ENCODE data around the gene PRKD1. TPM values are rescaled to one million over a fixed set of nuclear protein-coding genes. Genes with fewer than 3 reads are reported as not detected.
A peak's percentile ranks its signal among the peaks of the same experiment; 100 is the strongest.
"Not testable (repeated sequence)": the region's sequence is repeated elsewhere in the genome, so short reads cannot be mapped to it uniquely, and the experiment has no call there.

PRKD1 gene
- polyA plus RNA-seq, 4 donors: 23.3 to 34.4 (median 29.3) TPM

- DNase-seq (ENCODE audit: low read depth in 4 of 4, low spot score in 3 of 4): no peak
Measured at GRCh38 chr14:29905543-29905942, 22.1 kb downstream of the PRKD1 start.

GRCh38 chr14:29900609-29901350 lies 26.9 kb downstream of the PRKD1 start:
- DNase-seq (ENCODE audit: low read depth in 4 of 4, low spot score in 3 of 4): no peak

GRCh38 chr14:29898470-29898869 lies 29.2 kb downstream of the PRKD1 start:
- DNase-seq (ENCODE audit: low read depth in 4 of 4, low spot score in 3 of 4): no peak

- no peak for DNase-seq (ENCODE audit: low read depth in 4 of 4, low spot score in 3 of 4)
Measured at GRCh38 chr14:29897181-29897580, 30.5 kb downstream of the PRKD1 start.

- no peak for DNase-seq (ENCODE audit: low read depth in 4 of 4, low spot score in 3 of 4)
Measured at GRCh38 chr14:29896354-29896821, 31.3 kb downstream of the PRKD1 start.

GRCh38 chr14:29895591-29896083 lies 32.0 kb downstream of the PRKD1 start:
- no peak for DNase-seq (ENCODE audit: low read depth in 4 of 4, low spot score in 3 of 4)

GRCh38 chr14:29893989-29894388 lies 33.7 kb downstream of the PRKD1 start:
- no peak for DNase-seq (ENCODE audit: low read depth in 4 of 4, low spot score in 3 of 4)

GRCh38 chr14:29892327-29892726 lies 35.3 kb downstream of the PRKD1 start:
- DNase-seq (ENCODE audit: low read depth in 4 of 4, low spot score in 3 of 4): no peak

- no peak for DNase-seq (ENCODE audit: low read depth in 4 of 4, low spot score in 3 of 4)
Measured at GRCh38 chr14:29885988-29886387, 41.7 kb downstream of the PRKD1 start.

- DNase-seq (ENCODE audit: low read depth in 4 of 4, low spot score in 3 of 4): no peak
Measured at GRCh38 chr14:29868000-29868399, 59.6 kb downstream of the PRKD1 start.

GRCh38 chr14:29865299-29865698 lies 62.3 kb downstream of the PRKD1 start:
- DNase-seq (ENCODE audit: low read depth in 4 of 4, low spot score in 3 of 4): no peak

GRCh38 chr14:29861996-29862395 lies 65.7 kb downstream of the PRKD1 start:
- no peak for DNase-seq (ENCODE audit: low read depth in 4 of 4, low spot score in 3 of 4)

- no peak for DNase-seq (ENCODE audit: low read depth in 4 of 4, low spot score in 3 of 4)
Measured at GRCh38 chr14:29858299-29858698, 69.3 kb downstream of the PRKD1 start.

- DNase-seq (ENCODE audit: low read depth in 4 of 4, low spot score in 3 of 4): no peak
Measured at GRCh38 chr14:29857551-29857950, 70.1 kb downstream of the PRKD1 start.

- no peak for DNase-seq (ENCODE audit: low read depth in 4 of 4, low spot score in 3 of 4)
Measured at GRCh38 chr14:29856516-29856915, 71.1 kb downstream of the PRKD1 start.

GRCh38 chr14:29853691-29854090 lies 74.0 kb downstream of the PRKD1 start:
- DNase-seq (ENCODE audit: low read depth in 4 of 4, low spot score in 3 of 4): not testable (repeated sequence)

- DNase-seq (ENCODE audit: low read depth in 4 of 4, low spot score in 3 of 4): no peak
Measured at GRCh38 chr14:29853272-29853671, 74.4 kb downstream of the PRKD1 start.

GRCh38 chr14:29851397-29851796 lies 76.2 kb downstream of the PRKD1 start:
- DNase-seq (ENCODE audit: low read depth in 4 of 4, low spot score in 3 of 4): no peak

GRCh38 chr14:29847056-29847380 lies 80.6 kb downstream of the PRKD1 start:
- no peak for DNase-seq (ENCODE audit: low read depth in 4 of 4, low spot score in 3 of 4)

- DNase-seq (ENCODE audit: low read depth in 4 of 4, low spot score in 3 of 4): peak in 1 of 4 donors; percentile 2
Measured at GRCh38 chr14:29846339-29847055, 81.2 kb downstream of the PRKD1 start.

GRCh38 chr14:29843981-29844380 lies 83.7 kb downstream of the PRKD1 start:
- DNase-seq (ENCODE audit: low read depth in 4 of 4, low spot score in 3 of 4): no peak

- no peak for DNase-seq (ENCODE audit: low read depth in 4 of 4, low spot score in 3 of 4)
Measured at GRCh38 chr14:29842228-29842627, 85.4 kb downstream of the PRKD1 start.

Measured in left renal pelvis (tissue), 4 donors.